Measurements from ENCODE around the gene CGB3. TPM values are rescaled to one million over a fixed set of nuclear protein-coding genes. Genes with fewer than 3 reads are reported as not detected.

CGB3 gene
- total RNA-seq, 1 donor from 2014 or later, result not detected

- peaks cover 23% of the 10 kb centered on the region for H3K36me3 ChIP-seq (ENCODE audit: control insufficient read depth, insufficient read depth, low read length)
- TF ChIP-seq, protein P1, sequence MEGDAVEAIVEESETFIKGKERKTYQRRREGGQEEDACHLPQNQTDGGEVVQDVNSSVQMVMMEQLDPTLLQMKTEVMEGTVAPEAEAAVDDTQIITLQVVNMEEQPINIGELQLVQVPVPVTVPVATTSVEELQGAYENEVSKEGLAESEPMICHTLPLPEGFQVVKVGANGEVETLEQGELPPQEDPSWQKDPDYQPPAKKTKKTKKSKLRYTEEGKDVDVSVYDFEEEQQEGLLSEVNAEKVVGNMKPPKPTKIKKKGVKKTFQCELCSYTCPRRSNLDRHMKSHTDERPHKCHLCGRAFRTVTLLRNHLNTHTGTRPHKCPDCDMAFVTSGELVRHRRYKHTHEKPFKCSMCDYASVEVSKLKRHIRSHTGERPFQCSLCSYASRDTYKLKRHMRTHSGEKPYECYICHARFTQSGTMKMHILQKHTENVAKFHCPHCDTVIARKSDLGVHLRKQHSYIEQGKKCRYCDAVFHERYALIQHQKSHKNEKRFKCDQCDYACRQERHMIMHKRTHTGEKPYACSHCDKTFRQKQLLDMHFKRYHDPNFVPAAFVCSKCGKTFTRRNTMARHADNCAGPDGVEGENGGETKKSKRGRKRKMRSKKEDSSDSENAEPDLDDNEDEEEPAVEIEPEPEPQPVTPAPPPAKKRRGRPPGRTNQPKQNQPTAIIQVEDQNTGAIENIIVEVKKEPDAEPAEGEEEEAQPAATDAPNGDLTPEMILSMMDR (IDR thresholded peaks at IDR 0.05; ENCODE audit: insufficient read depth, low read length, severe bottlenecking), result no peak
These were observed 12.9 kb downstream of the CGB3 start for GRCh38 chr19:49011194-49011593.

DNA sequence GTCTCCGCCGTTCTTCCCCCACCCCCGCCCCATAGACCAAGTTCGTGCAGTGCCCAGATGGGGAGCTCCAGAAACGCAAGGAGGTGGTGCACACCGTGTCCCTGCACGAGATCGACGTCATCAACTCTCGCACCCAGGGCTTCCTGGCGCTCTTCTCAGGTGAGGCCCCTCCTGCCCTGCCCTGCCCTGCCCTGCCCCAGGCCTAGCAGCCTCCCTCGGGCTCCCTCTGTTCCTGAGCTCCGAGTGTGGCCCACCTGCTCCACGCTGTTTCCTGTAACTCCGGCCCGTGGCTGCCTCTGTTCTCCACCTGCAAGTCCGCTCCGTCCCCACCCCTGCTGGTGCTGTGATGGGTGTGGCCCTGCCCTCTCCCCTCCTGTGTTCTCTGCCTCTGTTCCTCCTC, 13.7 kb downstream of the CGB3 start:
- DNase-seq (ENCODE audit: low read depth), result no peak
- peaks cover 24% of the 10 kb centered on the region for H3K36me3 ChIP-seq (ENCODE audit: control insufficient read depth, insufficient read depth, low read length)
- H3K27me3 ChIP-seq (ENCODE audit: control insufficient read depth, insufficient read depth, low read length), result no peaks in the 10 kb centered on the region
- TF ChIP-seq, protein P1 (IDR thresholded peaks at IDR 0.05; ENCODE audit: insufficient read depth, low read length, severe bottlenecking), result no peak
- FAIRE-seq, result no peak
- H3K4me3 ChIP-seq (ENCODE audit: low read depth, low read length), result no peak overlapping the region

More at GRCh38 chr19:49011194-49011593, 12.9 kb downstream of the CGB3 start:
- FAIRE-seq, result no peak
- H3K4me3 ChIP-seq (ENCODE audit: low read depth, low read length), result no peak overlapping the region
- no peak for DNase-seq (ENCODE audit: low read depth)
- H3K27me3 ChIP-seq (ENCODE audit: control insufficient read depth, insufficient read depth, low read length), result no peaks in the 10 kb centered on the region

GRCh38 chr19:49009828-49010227, 14.3 kb downstream of the CGB3 start:
- FAIRE-seq, result no peak
- DNase-seq (ENCODE audit: low read depth), result no peak
- Histone ChIP-seq H3K4me3 (ENCODE audit: low read depth, low read length) (no peak overlapping the region), H3K36me3 (ENCODE audit: control insufficient read depth, insufficient read depth, low read length) (peaks cover 28% of the 10 kb centered on the region), H3K27me3 (ENCODE audit: control insufficient read depth, insufficient read depth, low read length) (no peaks in the 10 kb centered on the region)
- TF ChIP-seq, protein P1 (IDR thresholded peaks at IDR 0.05; ENCODE audit: insufficient read depth, low read length, severe bottlenecking), result no peak

- no peak for FAIRE-seq
- no peak overlapping the region for H3K4me3 ChIP-seq (ENCODE audit: low read depth, low read length)
- no peaks in the 10 kb centered on the region for H3K27me3 ChIP-seq (ENCODE audit: control insufficient read depth, insufficient read depth, low read length)
- TF ChIP-seq, protein P1 (IDR thresholded peaks at IDR 0.05; ENCODE audit: insufficient read depth, low read length, severe bottlenecking), result no peak
- no peak for DNase-seq (ENCODE audit: low read depth)
- peaks cover 38% of the 10 kb centered on the region for H3K36me3 ChIP-seq (ENCODE audit: control insufficient read depth, insufficient read depth, low read length)
These were observed 17.2 kb downstream of the CGB3 start for GRCh38 chr19:49006905-49007304.

DNA sequence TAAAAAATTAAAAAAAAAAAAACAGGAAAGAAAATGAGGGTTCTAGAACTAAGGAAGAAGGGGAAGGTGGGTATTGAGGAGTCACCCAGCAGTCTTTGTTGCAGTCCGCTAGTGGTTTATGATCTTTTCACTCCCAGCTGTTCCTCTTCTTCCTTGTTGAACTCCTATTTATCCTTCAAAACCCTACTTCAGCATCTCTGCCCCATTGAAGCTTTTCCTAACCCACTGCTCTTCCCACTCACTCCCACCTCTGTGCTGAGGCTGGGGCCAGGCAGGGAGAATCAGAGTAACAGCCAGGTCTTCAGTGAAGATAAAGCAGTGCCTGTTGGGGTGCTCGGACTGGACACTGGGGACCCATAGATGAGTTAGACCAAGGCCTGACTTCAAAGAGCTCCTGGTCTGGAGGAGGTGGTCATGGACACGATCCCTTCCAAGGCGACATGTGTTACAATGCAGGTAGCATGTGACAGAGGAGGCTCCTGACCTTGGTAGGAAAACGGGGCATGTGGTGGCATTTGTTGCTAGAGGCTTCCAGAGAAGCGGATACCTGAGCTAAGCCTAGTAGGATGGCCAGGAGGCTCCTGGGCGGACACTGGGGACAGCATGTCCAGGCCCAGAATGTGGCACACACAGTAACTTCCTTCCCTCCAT, 19.0 kb downstream of the CGB3 start:
- no peak for DNase-seq (ENCODE audit: low read depth)
- H3K27me3 ChIP-seq (ENCODE audit: control insufficient read depth, insufficient read depth, low read length), result no peaks in the 10 kb centered on the region
- peaks cover 31% of the 10 kb centered on the region for H3K36me3 ChIP-seq (ENCODE audit: control insufficient read depth, insufficient read depth, low read length)
- FAIRE-seq, result no peak
- TF ChIP-seq, protein P1 (IDR thresholded peaks at IDR 0.05; ENCODE audit: insufficient read depth, low read length, severe bottlenecking), result no peak
- H3K4me3 ChIP-seq (ENCODE audit: low read depth, low read length), result no peak overlapping the region

- no peak for FAIRE-seq
- Histone ChIP-seq H3K27me3 (ENCODE audit: control insufficient read depth, insufficient read depth, low read length) (no peaks in the 10 kb centered on the region), H3K4me3 (ENCODE audit: low read depth, low read length) (no peak overlapping the region), H3K36me3 (ENCODE audit: control insufficient read depth, insufficient read depth, low read length) (peaks cover 27% of the 10 kb centered on the region)
- TF ChIP-seq, protein P1 (IDR thresholded peaks at IDR 0.05; ENCODE audit: insufficient read depth, low read length, severe bottlenecking), result no peak
- DNase-seq (ENCODE audit: low read depth), result no peak
These were observed 20.0 kb downstream of the CGB3 start for GRCh38 chr19:49004133-49004532.

Data from bronchial epithelial cell (primary cell).